HG02943 (cell line): Measurements from ENCODE around the gene GRAMD4.
"Not testable (repeated sequence)": the region's sequence is repeated elsewhere in the genome, so short reads cannot be mapped to it uniquely, and the experiment has no call there.

Source experiments
- ATAC-seq: cut with Tn5 transposase; IDR thresholded peaks from one replicate; pipeline ENCODE4 v1.9.1; 2021; ENCODE audit warnings: mild to moderate bottlenecking, low read depth, moderate library complexity; ENCODE audit not compliant: unreplicated experiment

GRAMD4 gene

DNA sequence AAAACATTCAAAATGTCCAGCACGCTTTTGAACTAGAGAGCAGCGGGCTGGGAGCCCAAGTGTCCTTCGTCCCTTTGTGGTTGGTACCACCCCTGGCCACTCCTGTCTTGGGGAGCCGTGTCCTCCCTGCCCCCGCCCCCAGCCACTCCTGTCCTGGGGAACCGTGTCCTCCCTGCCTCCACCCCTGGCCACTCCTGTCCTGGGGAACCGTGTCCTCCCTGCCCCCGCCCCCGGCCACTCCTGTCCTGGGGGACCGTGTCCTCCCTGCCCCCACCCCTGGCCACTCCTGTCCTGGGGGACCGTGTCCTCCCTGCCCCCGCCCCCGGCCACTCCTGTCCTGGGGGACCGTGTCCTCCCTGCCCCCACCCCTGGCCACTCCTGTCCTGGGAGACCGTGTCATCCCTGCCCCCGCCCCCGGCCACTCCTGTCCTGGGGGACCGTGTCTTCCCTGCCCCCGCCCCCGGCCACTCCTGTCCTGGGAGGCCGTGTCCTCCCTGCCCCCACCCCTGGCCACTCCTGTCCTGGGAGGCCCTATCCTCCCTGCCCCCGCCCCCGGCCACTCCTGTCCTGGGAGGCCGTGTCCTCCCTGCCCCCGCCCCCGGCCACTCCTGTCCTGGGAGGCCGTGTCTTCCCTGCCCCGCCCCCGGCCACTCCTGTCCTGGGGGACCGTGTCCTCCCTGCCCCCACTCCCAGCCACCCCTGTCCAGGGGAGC lies 14.9 kb downstream of the GRAMD4 start:
- ATAC-seq: not testable (repeated sequence)

DNA sequence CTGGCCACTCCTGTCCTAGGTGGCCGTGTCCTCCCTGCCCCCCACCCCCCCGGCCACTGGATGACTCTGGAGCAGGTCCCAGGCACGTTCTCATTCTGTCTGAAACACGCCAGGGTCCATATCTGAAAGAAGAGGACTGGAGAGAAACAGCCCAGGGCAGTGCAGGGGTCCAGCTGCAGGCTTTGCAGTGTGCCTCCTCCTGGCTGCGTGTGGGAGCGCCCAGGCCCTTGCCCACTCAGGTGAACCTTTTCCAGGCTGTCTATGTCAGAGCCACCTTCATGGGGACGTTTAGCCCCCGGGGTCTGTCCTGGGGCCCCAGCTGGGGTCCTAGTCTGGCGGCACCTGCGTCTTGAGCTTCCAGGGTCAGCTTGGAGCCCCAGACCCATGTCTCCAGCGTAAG lies 15.6 kb downstream of the GRAMD4 start:
- no peak for ATAC-seq

DNA sequence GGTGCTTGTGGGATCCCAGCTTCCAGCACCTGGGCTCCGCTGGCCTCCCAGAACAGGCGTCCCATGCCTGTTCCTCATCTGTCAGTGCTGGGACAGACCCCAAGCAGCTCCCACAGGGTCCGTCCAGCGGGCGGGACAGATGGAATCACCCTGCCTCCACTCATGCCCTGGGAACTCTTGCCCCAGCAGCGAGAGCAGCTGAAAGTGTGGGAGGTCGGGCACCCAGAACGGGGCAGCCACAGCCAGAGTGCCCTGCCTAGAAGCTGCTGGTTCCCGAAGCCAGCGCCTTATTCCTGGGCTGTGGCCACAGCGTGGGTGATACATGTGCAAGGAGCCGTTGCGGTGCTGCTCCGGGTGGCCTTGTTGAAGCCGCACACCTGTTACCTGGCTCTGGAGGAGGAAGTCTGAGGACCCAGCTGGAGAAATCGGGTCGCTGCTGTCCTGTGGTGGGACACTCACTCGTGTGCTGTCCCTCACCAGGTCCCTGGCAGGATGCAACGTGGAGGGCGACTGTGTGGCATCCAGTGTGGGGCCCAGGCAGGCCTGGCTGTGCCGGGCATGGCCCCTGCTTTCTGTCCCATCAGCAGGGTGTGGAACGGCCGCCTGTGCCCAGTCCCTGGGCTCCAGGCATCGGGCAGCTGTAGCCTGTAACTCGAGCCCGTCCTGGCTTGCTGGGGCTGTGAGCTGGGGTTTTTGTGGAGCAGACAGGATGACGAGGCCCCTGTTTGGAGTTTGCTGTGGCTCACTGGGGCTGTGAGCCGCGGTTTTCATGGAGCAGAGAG lies 16.2 kb downstream of the GRAMD4 start:
- no peak for ATAC-seq

DNA sequence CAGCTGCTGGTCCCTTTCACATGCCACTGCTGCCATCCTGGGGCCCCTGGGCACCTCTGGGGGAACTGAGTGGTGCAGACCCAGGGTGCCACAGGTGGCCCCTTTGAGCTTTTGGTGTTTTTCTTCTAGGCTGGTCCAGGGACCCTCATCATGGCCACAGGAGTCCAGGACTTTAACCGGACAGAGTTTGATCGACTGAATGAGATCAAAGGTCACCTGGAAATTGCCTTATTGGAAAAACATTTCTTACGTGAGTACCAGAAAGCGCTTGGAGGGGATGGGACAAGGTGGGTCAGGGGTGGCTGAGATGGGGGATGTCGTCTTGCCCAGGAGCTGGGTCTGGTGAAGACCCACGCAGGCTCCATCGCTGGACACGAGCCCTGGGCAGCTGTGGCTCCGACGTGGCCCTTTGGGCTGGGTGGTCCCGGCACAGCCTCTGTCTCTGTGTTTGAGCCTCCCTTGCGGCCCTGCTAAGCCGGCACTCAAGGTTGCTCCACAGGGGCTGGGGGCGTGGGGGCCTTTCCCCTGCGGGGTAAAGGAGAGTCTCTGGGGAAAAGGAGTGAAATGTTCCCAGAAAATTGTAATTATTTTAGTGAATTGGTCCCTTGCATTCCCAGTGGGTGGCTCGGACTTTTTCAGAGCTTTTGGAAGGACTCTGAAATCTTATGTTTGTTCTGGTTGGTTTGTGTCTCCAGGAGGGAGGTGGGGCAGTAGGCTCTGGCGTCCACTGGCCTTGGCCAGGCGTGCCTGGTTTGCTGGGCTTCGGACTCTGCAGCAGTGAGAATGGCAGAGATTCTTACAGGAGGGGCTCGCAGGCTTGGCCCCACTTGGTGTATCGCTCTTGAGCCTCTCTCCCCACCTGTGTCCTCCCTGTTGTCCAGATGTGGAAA lies 17.8 kb downstream of the GRAMD4 start:
- ATAC-seq: no peak

DNA sequence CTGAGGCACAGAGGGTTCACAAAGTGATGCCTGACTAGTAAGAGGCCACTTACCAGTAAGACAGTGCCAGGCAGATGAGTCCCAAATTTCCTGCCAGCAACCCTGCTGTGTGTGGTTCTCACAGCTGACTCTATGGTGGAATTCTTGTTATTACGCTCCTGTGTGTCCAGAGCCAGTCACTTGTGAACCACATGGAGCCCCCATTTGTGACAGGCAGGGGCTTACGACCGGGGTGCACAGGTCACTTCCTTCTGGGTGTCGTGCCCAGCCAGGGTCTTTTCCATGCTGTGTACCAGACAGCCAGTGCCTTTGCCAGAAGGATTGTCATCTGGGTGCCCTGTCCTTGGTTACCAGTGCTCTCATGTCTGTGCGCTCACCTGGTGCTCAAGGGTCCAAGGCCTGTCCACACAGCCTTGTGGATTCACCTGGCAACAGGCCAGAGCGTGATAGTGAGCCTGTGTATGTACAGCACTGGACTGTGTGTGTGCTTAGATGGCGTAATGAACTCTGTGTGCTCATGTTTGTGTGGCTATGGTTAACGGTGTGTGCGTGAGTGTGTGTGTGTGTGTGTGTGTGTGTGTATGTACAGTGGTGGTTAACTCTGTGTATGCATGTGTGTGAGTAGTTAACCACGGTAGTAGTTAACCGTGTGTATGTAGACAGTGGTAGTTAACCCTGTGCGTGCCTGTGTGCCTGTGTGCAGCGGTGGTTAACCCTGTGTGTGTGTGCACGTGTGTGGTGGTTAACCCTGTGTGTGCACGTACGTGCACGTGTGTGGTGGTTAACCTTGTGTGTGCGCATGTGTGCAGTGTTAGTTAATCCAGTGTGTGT lies 18.6 kb downstream of the GRAMD4 start:
- no peak for ATAC-seq

DNA sequence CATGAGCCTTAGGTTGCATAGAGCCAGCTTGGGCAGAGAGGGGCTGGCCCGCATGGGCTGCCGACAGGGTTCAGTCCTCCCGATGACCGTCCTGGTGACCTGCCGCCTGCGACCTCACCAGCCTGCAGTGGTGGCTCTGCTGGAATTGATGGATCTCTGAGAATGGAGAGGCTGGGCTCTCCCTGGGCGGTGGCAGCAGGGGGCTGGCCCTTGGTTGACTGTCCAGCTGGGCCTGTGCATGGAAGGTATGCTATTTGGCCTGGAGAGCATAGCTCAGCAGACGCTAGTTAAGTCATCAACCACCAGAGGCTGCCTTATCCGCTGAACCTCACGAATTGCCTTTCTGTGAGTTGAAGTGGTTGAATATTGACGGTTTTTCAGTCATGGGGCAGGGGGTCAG lies 19.7 kb downstream of the GRAMD4 start:
- no peak for ATAC-seq

DNA sequence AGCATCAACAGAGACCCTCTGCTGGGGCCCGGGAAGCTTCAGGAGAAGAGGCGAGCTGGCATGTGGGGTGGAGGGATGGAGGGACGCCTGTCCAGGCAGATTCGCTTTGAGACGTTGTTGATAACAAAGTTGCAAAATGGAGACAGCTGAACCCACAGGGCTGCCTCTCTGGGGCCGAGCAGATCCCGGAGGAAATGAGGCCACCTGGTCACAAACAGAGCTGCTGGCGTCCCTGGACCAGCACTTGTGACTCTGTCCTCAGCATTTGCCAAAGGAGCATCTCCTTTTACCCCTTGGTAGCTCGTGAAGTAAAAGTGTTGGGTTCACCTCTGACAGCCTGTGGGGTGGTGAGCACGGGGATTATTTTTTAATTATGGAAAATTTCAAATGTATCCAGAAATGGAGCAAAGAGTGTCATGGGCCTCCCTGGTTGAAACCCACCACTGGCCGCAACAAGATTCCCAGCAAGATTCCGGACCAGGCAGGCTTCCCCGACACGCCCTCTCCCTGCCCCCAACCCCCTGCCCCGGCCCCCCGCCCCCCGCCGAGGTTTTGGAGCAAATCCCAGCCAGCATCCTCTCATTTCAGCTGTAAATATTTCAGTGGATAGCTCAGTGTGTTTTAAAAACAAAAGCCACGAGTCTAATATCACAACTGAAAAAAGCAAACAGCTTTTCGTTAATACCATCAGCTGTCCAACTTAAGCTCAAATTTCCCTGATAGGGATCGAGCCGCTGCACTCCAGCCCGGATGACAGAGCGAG lies 20.3 kb downstream of the GRAMD4 start:
- ATAC-seq: no peak

DNA sequence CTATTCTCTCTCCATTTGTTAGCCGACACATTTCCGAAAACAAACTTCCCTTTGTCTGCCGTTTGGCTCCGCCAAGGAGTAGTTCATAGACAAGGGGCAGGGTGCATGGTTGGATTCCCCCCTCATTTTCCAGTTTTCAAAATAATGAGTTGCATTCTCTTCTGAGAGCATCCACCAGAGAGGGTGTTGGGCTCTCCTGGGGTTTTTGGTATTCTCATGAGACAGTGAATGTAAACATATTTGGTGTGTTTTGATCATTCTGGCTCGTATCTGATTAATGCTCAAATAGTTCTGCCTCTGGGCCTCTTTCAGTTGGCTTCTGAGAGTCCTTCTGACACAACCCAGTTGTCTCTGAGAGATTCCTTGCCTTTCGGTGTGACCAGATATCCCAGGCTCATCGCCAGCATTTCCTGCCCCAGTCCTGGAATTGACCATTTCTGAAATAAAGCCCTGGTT lies 21.7 kb downstream of the GRAMD4 start:
- no peak for ATAC-seq

DNA sequence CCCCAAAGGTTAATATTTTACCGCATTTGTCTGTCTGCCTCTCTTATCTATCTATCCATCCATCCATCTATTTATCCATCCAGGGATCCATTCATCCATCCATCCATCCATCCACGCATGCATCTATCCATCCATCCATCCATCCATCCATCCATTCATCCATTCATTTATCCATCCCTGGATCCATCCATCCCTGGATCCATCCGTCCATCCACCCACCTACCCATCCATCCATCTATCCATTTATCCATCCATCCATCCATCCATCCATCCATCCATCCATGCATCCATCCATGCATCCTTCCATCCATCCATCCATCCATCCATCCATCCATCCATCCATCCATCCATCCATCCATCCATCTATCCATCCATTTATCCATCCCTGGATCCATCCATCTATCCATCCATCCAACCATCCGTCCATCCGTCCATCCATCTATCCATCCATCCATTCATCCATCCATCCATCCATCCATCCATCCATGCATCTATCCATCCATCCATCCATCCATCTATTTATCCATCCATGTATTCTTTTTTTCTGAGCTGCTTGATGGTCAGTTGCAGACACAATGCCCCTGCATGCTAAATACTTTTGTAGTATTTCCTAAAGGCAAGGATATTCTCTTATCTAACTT lies 22.8 kb downstream of the GRAMD4 start:
- ATAC-seq: not testable (repeated sequence)

DNA sequence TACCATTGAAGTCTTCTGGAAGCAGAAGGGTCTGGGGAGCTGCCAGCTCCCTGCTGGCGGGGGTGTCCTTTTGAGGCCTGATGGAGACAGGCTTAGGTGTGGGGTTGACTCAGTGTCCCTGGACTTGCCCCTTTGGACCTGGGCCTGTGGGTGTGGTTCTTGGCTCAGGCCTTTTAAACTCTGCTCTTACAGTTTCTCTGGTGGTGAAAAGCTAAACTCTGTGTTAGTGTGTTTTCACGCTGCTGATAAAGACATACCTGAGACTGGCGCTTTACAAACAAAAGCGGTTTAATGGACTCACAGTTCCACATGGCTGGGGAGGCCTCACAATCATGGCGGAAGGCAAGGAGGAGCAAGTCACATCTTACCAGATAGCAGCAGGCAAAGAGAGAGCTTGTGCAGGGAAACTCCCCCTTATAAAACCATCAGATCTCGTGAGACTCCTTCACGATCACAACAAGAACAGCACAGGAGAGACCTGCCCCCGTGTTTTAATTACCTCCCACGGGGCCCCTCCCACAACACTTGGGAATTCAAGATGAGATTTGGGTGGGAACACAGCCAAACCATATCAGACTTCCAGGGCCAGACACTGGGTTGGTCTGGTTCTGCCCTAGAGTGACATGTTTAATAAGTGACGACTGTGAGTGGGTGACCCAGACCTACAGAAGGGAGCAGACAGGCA lies 26.5 kb downstream of the GRAMD4 start:
- no peak for ATAC-seq

DNA sequence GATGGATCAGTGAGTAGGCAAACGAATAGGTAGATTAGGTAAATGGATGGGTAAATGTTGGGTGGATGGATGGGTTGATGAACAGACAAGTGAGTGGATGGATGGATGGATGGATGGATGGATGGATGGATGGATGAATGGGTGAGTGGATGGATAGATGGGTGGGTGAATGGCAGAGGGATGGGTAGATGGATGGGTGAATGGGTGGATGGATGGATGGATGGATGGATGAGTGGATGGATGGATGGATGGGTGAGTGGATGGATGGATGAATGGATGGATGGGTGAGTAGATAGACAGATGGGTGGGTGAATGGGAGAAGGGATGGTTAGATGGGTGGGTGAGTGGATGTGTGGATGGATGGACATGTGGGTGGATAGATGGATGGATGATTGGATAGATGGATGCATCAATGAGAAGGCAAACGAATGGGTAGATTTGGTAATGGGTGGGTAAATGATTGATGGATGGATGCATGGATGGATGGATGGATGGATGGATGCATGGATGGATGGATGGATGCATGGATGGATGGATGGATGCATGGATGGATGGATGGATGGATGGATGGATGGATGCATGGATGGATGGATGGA lies 28.1 kb downstream of the GRAMD4 start:
- not testable (repeated sequence) for ATAC-seq

DNA sequence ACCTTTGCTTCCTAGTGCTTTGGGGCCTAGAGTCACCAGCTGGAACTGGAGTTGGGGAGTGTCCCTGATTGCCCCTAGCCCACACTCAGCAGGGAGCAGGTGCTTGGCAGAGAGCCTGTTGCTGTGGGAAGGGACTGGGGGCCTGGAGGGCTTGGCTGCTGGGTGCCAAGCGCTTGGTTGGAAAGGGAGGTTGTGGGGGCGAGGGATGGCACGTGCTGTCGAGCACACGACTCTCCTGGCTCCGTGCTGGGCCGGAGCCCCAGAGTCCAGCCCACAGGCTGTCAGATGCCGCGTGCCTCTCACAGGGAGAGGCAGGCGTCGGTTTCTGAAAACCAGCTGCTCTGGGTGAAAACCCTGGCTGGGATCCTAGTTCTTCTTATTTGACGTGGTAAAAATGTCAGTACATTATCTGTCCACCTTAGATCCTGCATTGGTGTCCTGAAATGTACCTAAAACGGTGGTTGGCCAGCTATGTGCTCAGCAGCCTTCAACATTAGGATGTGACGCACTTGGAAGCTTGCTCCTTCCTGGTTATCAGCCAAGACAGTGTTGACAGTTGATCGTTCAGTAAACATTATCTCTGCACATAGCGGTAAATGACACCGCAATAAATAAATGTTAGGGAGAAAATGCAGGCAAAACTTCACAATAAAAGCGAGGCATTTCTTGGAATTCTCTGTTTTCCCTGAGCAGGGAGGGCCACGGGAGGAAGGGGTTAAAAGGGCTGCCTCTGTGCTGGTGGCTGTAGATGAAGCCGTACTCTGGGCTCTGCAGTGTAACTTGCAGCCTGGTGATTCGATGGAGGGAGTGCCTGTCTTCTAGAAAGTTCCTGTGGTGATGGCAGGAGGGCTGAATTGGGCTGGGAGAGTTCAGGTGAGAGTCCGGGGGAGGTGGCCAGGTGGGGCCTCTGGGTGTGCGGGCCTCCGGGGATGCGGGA lies 29.2 kb downstream of the GRAMD4 start:
- ATAC-seq: no peak

DNA sequence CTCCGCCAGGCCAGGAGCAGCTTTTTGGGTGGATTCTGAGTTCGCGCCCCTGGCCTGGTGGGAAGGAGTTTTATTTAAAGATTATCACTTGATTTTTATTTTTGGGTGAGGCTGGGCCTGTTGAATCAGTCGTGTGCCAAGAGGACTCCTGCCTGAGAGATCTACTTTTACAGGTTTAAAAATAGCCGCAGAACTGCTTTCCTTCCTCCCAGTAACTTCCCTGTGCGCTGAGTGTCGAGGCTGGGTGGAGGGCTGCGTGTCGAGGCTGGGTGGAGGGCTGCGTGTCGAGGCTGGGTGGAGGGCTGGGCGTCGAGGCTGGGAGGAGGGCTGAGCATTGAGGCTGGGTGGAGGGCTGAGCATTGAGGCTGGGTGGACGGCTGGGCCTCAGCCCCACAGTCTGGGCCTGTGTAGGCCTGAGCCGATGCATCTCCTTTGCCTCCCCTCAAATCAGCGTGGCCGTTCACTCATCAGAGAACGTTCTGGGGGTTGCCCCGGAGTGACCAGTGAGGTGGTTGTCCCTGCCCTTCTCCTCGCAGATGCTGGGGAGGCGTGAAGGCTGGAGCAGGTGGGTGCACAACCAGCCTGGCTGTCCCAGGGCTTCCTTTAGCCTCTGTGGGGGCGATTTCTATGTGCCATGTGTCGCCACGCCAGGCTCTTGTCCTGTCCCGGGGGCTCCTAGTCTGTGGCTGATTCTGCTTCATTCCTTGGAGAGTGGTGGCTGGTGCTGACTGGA lies 30.1 kb downstream of the GRAMD4 start:
- no peak for ATAC-seq

DNA sequence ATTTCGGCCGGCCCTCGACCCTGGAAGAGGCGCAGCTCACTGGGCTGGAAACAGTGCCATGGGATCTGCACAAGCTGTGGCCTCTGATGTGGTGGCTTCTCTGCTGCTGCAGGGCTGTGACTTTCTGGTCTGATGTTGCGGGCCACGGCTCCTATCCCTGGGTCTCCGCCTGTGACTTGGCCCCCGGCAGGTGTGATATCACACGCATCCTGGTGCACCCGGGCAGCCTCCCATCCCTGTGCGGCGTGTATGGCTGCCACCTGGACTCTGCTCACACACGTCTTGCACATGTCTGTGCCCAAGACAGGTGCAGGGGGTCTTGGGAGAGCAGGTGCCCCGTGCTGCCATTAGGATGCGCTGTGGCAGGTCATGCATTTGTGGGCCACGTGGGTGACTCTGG lies 31.1 kb downstream of the GRAMD4 start:
- ATAC-seq: no peak

DNA sequence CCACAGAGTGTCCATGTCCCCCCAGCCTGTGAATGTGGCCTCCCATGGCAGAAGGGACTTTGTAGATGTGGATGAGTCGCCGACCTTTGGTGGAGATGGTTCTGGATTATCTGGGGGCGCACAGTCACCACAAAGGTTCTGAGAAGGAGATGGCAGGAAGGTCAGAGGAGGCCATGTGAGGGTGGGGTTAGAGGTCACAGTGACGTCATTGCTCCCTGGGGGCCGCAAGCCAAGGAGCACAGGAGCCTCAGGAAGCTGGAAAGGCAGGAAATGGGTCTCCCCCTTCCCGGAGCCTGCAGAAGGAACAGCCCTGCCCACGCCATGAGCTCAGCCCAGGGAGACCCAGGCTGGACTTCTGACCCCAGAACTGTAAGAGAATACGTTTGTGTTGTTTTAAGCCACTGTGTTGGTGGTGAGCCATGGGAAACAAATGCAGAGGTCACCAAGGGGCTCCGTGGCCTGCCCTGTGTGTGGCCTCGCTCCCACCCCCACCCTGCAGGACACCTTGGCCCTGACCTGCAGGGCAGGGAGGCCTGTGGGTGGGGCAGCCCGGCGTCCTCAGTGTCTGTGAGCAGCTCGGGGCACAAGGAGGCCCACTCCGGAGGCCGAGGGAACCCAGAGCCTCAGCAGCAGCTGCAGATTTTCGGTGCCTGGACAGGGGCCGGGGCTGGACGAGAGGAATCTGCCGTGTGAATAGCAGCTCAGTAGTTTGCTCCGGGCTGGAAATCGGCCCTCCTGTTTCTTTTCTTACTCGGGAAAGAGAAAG lies 32.1 kb downstream of the GRAMD4 start:
- ATAC-seq: no peak
